HCT116 (cell line): ENCODE measurements around the gene LATS1. TPM values are rescaled to one million over a fixed set of nuclear protein-coding genes. Genes with fewer than 3 reads are reported as not detected.

Experiments
- ATAC-seq: fragments of 200-7000 bp; cut with Tn5 transposase; 2 replicates; pipeline ENCODE4 v1.9.1; 2020; ENCODE audit warnings: mild to moderate bottlenecking, moderate library complexity
- Bru-seq: library from RNA; stranded (reverse); fragments of 400-500 nt; gene quantifications from one replicate; lab custom pipeline; 2021; lab: Mats Ljungman, UMichigan
- BruChase-seq, 2 experiments: library from RNA; stranded (reverse); fragments of 400-500 nt; gene quantifications; one replicate each; lab custom pipeline; 2021; lab: Mats Ljungman, UMichigan
- BruUV-seq: library from RNA; stranded (reverse); fragments of 400-500 nt; replicated peaks from 2 replicates; lab custom pipeline; 2021; lab: Mats Ljungman, UMichigan
- CTCF ChIA-PET: fragments of 300-600 bp; sonication (Branson Sonifier 250); formaldehyde crosslinking; loops from one replicate; lab custom pipeline; 2021; ENCODE audit warnings: antibody characterized with exemption; lab: Charles Lee
- POLR2A ChIA-PET: fragments of 300-600, 350-600 bp; sonication (Branson Sonifier 250); formaldehyde crosslinking; loops from one replicate; lab custom pipeline; 2021; ENCODE audit warnings: antibody characterized with exemption; lab: Charles Lee
- RAD21 ChIA-PET, 2 experiments: fragments of 300-600 bp; sonication (Branson Sonifier 250); formaldehyde crosslinking; loops; one replicate each; lab custom pipeline; 2023; ENCODE audit warnings: low total read pairs in 2 of 2; ENCODE audit not compliant: uncharacterized antibody in 2 of 2, unreplicated experiment in 2 of 2, low non-redundant PET in 1 of 2; lab: Charles Lee
- DNase-seq: peaks from one replicate; pipeline ENCODE4 v3.0.0-alpha.2; 2010; ENCODE audit warnings: low read depth, low spot score
- H2AFZ ChIP-seq: fragments of 200-600 bp; shearing (Covaris generic), sonication (generic); 2 replicates; pipeline ENCODE4 v1.6.1; 2017; ENCODE audit warnings: low read depth, mixed run types, mixed read lengths, antibody characterized with exemption, low read length; ENCODE audit not compliant: poor library complexity, severe bottlenecking
- H3K27ac ChIP-seq: 2 replicates; pipeline ENCODE4 v1.5.1; 2012; ENCODE audit warnings: low read depth, low read length
- H3K27me3 ChIP-seq: fragments of 200-600 bp; sonication (generic); 2 replicates; pipeline ENCODE4 v1.6.1; 2016; ENCODE audit warnings: mixed run types, low read length, mixed read lengths; ENCODE audit not compliant: insufficient read depth
- H3K36me3 ChIP-seq, 2 experiments: fragments of 200-500 bp in 1 of 2; fragments of 200-600 bp in 1 of 2; sonication (Bioruptor generic) in 1 of 2; sonication (generic) in 1 of 2; 2 replicates each; pipeline versions ENCODE4 v1.5.1 to v1.6.1; 2014 to 2016; ENCODE audit warnings: low read length in 2 of 2, inconsistent platforms in 1 of 2, mixed read lengths in 1 of 2, mixed run types in 1 of 2; ENCODE audit not compliant: insufficient read depth in 2 of 2, control insufficient read depth in 1 of 2
- H3K4me1 ChIP-seq, 2 experiments: fragments of 200-600 bp in 1 of 2; sonication (generic) in 1 of 2; 2 replicates each; pipeline versions ENCODE4 v1.5.1 to v1.6.1; 2012 to 2017; ENCODE audit warnings: low read length in 2 of 2, inconsistent platforms in 1 of 2, mild to moderate bottlenecking in 1 of 2, mixed read lengths in 1 of 2, mixed run types in 1 of 2, moderate library complexity in 1 of 2; ENCODE audit not compliant: insufficient read depth in 2 of 2, control insufficient read depth in 1 of 2
- H3K4me2 ChIP-seq: fragments of 200-600 bp; sonication (generic); 2 replicates; pipeline ENCODE4 v1.6.1; 2017; ENCODE audit warnings: mixed run types, low read length, mixed read lengths
- H3K4me3 ChIP-seq, 2 experiments: fragments of 200-600 bp in 1 of 2; sonication (generic) in 1 of 2; replicated peaks in 1 of 2; 2 replicates each; pipeline ENCODE4 v1.5.1; 2011 to 2016; ENCODE audit warnings: low read length in 2 of 2, control low read depth in 1 of 2, low read depth in 1 of 2, mild to moderate bottlenecking in 1 of 2, mixed read lengths in 1 of 2, mixed run types in 1 of 2
- H3K79me2 ChIP-seq: fragments of 200-600 bp; sonication (generic); 2 replicates; pipeline ENCODE4 v1.6.1; 2017; ENCODE audit warnings: mild to moderate bottlenecking, mixed run types, low read length, moderate library complexity, mixed read lengths; ENCODE audit not compliant: insufficient read depth
- H3K9ac ChIP-seq: fragments of 200-600 bp; sonication (generic); 2 replicates; pipeline ENCODE4 v1.6.1; 2016; ENCODE audit warnings: low read length, mixed read lengths
- H3K9me2 ChIP-seq: fragments of 200-600 bp; sonication (generic), shearing (Covaris generic); 2 replicates; pipeline ENCODE4 v1.6.1; 2017; ENCODE audit warnings: mixed run types, mild to moderate bottlenecking, moderate library complexity; ENCODE audit not compliant: insufficient read depth
- H3K9me3 ChIP-seq, 2 experiments: fragments of 200-500 bp in 1 of 2; fragments of 200-600 bp in 1 of 2; sonication (Bioruptor generic) in 1 of 2; sonication (generic) in 1 of 2; 2 replicates each; pipeline ENCODE4 v1.6.1; 2014 to 2017; ENCODE audit warnings: low read length in 2 of 2, mixed read lengths in 2 of 2, inconsistent platforms in 1 of 2, low read depth in 1 of 2, mild to moderate bottlenecking in 1 of 2, mixed run types in 1 of 2, moderate library complexity in 1 of 2; ENCODE audit not compliant: control insufficient read depth in 1 of 2, insufficient read depth in 1 of 2
- H4K20me1 ChIP-seq: fragments of 200-600 bp; sonication (generic), shearing (Covaris generic); 2 replicates; pipeline ENCODE4 v1.6.1; 2017; ENCODE audit warnings: mixed run types, mild to moderate bottlenecking, moderate library complexity; ENCODE audit not compliant: insufficient read depth
- CBX3 ChIP-seq: IDR thresholded peaks from 2 replicates; pipeline ENCODE4 v1.6.1; 2012; ENCODE audit warnings: low read depth
- CTCF ChIP-seq, 3 experiments: fragments of 200-600 bp in 1 of 3; sonication (generic) in 1 of 3; IDR thresholded peaks in 2 of 3; conservative IDR thresholded peaks in 1 of 3; 2 replicates each; pipeline ENCODE4 v1.5.1; 2012 to 2017; ENCODE audit warnings: low read depth in 2 of 3, low read length in 2 of 3, antibody characterized with exemption in 1 of 3, borderline replicate concordance in 1 of 3, control low read depth in 1 of 3, mild to moderate bottlenecking in 1 of 3, mixed read lengths in 1 of 3, mixed run types in 1 of 3, moderate library complexity in 1 of 3; ENCODE audit not compliant: insufficient read depth in 1 of 3
- EGR1 ChIP-seq: IDR thresholded peaks from 2 replicates; pipeline ENCODE4 v1.6.1; 2012; ENCODE audit warnings: low read depth
- EZH2phosphoT487 ChIP-seq: fragments of 200-600 bp; IDR thresholded peaks from 2 replicates; pipeline ENCODE4 v1.6.1; 2018; ENCODE audit warnings: antibody characterized with exemption, borderline replicate concordance
- JUND ChIP-seq: IDR thresholded peaks from 2 replicates; pipeline ENCODE4 v1.6.1; 2012
- POLR2A ChIP-seq: IDR thresholded peaks from 2 replicates; pipeline ENCODE4 v1.7.0; 2011; ENCODE audit warnings: borderline replicate concordance; ENCODE audit not compliant: insufficient read depth, insufficient read length; ENCODE audit errors: extremely low read depth
- POLR2AphosphoS5 ChIP-seq: IDR thresholded peaks from 2 replicates; pipeline ENCODE4 v1.6.1; 2011; ENCODE audit warnings: mild to moderate bottlenecking, low read depth, low read length, moderate library complexity
- SIN3A ChIP-seq: IDR thresholded peaks from 2 replicates; pipeline ENCODE4 v1.6.1; 2012; ENCODE audit warnings: low read depth
- SP1 ChIP-seq: IDR thresholded peaks from 2 replicates; pipeline ENCODE4 v1.6.1; 2012; ENCODE audit warnings: low read depth
- SRF ChIP-seq: IDR thresholded peaks from 2 replicates; pipeline ENCODE4 v1.6.1; 2012; ENCODE audit warnings: low read depth
- YY1 ChIP-seq: IDR thresholded peaks from 2 replicates; pipeline ENCODE4 v1.6.1; 2011; ENCODE audit warnings: low read length, low read depth, moderate library complexity, mild to moderate bottlenecking; ENCODE audit not compliant: insufficient replicate concordance; ENCODE audit errors: extremely low read depth
- ZBTB33 ChIP-seq: IDR thresholded peaks from 2 replicates; pipeline ENCODE4 v1.6.1; 2011; ENCODE audit warnings: mild to moderate bottlenecking, low read length, moderate library complexity; ENCODE audit not compliant: insufficient replicate concordance; ENCODE audit errors: extremely low read depth
- ZFX ChIP-seq: fragments of 450-650 bp; IDR thresholded peaks from 2 replicates; pipeline ENCODE4 v1.6.1; 2017
- intact Hi-C: fragments of 100-400 bp; cut with micrococcal nuclease; formaldehyde crosslinking; loops from 2 replicates; pipeline ENCODE4 v1.10.0; 2022
- long read RNA-seq: library from polyadenylated mRNA; unstranded; transcript quantifications from one replicate; pipeline ENCODE4 v2.0.0, GENCODE V29; 2021; ENCODE audit not compliant: unreplicated experiment
- polyA plus RNA-seq: library from polyadenylated mRNA; unstranded; fragments of >200 nt; gene quantifications from 2 replicates; pipeline ENCODE4 v1.2.1, GENCODE V29; 2012; ENCODE audit warnings: missing spikeins
- total RNA-seq: library from RNA; stranded (reverse); gene quantifications from one replicate; pipeline ENCODE4 v1.2.1, GENCODE V29; 2021; ENCODE audit not compliant: unreplicated experiment
- TF ChIP-seq, protein P1 (sequence below): IDR thresholded peaks from 2 replicates; pipeline ENCODE4 v1.6.1; 2012
- TF ChIP-seq, protein P2 (sequence below): IDR thresholded peaks from 2 replicates; pipeline ENCODE4 v1.6.1; 2012; ENCODE audit warnings: low read depth

Gene LATS1
- 21.6 TPM for total RNA-seq
- 6.9 and 7.1 TPM in 2 replicates for polyA plus RNA-seq
- Bru-seq, nascent RNA, result percentile 86 among the genes with signal in this experiment
- BruChase-seq, experiment 1, labeled RNA remaining after a 6-hour chase, result percentile 79 among the genes with signal in this experiment
- percentile 84 among the genes with signal in this experiment for BruChase-seq, experiment 2, labeled RNA remaining after a 2-hour chase
- long read RNA-seq, partial matches to known transcripts, result 0 of 10 reads
- long read RNA-seq, other reads (novel, unspliced or antisense), result 6 of 10 reads

GRCh38 chr6:149717588-149718458 lies at the start of gene LATS1:
Gene LATS1 (minus strand): TSS chr6:149718101. CDS start chr6:149702126, 15,975 bp downstream.
- peaks cover 4 to 19% of the 10 kb centered on the region in 2 experiments; a peak in 3 of 4 replicates for H3K4me1 ChIP-seq
- H3K4me3 ChIP-seq, result peak within 1 kb of the TSS; percentile 79 to 82
- peak within 1 kb of the TSS; percentile 97 for H3K27ac ChIP-seq
- no peaks in the 10 kb centered on the region for H3K27me3 ChIP-seq
- H3K9me3 ChIP-seq, result no peaks in the 10 kb centered on the region
- intact Hi-C loops, result loop anchor here (5.0 kb wide), 1 partner anchor 151 kb away; the partner anchor contains the start of gene GINM1
- DNase-seq (peak; percentile 43), ATAC-seq (peak; percentile 85)
- RAD21 ChIA-PET, result interaction anchor here in 1 of 2 experiments (0.6 kb wide), 1 partner anchor 9 kb away, joined by 3 read pairs; no protein-coding TSS in a partner anchor
- peak within 1 kb of the TSS; percentile 74 for H2AFZ ChIP-seq
- no peaks in the 10 kb centered on the region for H3K36me3 ChIP-seq
- no TSS peak for BruUV-seq
- POLR2A ChIA-PET, result interaction anchor here (1.2 kb wide), 1 partner anchor 12 kb away, joined by 3 read pairs; no protein-coding TSS in a partner anchor
- H4K20me1 ChIP-seq, result no peaks in the 10 kb centered on the region; the same call in 1 of the 2 replicates
- peak within 1 kb of the TSS; percentile 84 for H3K4me2 ChIP-seq
- peak within 1 kb of the TSS; percentile 97 for H3K9ac ChIP-seq
- peaks cover 56% of the 10 kb centered on the region for H3K79me2 ChIP-seq
- CTCF ChIA-PET, result interaction anchor here (0.6 kb wide), 1 partner anchor 65 kb away, joined by 3 read pairs; no protein-coding TSS in a partner anchor
- no peaks in the 10 kb centered on the region for H3K9me2 ChIP-seq
- peak; percentile 96 for TF ChIP-seq YY1
- peak; percentile 97 for TF ChIP-seq POLR2AphosphoS5
- TF ChIP-seq CBX3, result peak; percentile 46; the same call in 1 of the 2 replicates
- peak; percentile 68 for TF ChIP-seq EGR1
- TF ChIP-seq CTCF (IDR thresholded peaks at IDR 0.05 in 2 of 3, conservative IDR thresholded peaks at IDR 0.05 in 1 of 3; ENCODE audit: borderline replicate concordance in 1 of 3, insufficient read depth in 1 of 3, low read depth in 2 of 3, low read length in 2 of 3), result no peak
- TF ChIP-seq, protein P1, sequence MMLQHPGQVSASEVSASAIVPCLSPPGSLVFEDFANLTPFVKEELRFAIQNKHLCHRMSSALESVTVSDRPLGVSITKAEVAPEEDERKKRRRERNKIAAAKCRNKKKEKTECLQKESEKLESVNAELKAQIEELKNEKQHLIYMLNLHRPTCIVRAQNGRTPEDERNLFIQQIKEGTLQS, result no peak
- TF ChIP-seq, protein P2, sequence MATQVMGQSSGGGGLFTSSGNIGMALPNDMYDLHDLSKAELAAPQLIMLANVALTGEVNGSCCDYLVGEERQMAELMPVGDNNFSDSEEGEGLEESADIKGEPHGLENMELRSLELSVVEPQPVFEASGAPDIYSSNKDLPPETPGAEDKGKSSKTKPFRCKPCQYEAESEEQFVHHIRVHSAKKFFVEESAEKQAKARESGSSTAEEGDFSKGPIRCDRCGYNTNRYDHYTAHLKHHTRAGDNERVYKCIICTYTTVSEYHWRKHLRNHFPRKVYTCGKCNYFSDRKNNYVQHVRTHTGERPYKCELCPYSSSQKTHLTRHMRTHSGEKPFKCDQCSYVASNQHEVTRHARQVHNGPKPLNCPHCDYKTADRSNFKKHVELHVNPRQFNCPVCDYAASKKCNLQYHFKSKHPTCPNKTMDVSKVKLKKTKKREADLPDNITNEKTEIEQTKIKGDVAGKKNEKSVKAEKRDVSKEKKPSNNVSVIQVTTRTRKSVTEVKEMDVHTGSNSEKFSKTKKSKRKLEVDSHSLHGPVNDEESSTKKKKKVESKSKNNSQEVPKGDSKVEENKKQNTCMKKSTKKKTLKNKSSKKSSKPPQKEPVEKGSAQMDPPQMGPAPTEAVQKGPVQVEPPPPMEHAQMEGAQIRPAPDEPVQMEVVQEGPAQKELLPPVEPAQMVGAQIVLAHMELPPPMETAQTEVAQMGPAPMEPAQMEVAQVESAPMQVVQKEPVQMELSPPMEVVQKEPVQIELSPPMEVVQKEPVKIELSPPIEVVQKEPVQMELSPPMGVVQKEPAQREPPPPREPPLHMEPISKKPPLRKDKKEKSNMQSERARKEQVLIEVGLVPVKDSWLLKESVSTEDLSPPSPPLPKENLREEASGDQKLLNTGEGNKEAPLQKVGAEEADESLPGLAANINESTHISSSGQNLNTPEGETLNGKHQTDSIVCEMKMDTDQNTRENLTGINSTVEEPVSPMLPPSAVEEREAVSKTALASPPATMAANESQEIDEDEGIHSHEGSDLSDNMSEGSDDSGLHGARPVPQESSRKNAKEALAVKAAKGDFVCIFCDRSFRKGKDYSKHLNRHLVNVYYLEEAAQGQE, result no peak
- peak; percentile 96 for TF ChIP-seq SIN3A
- TF ChIP-seq ZBTB33, result peak; percentile 73
- TF ChIP-seq EZH2phosphoT487, result no peak
- TF ChIP-seq SRF, result no peak; the same call in 1 of the 2 replicates
- peak; percentile 95 for TF ChIP-seq ZFX
- TF ChIP-seq POLR2A, result peak; percentile 91
- 0 out of 2 replicates have a peak, but pooled peaks have one; percentile 35 for TF ChIP-seq SP1
- no peak for TF ChIP-seq JUND
